ENCODE measurements around the gene LGI1.

GRCh38 chr10:93745408-93746065, 12.2 kb upstream of the LGI1 start:
- TF ChIP-seq PHF8 (conservative IDR thresholded peaks at IDR 0.05; ENCODE audit: low read depth, low read length), result no peak
- TF ChIP-seq POLR2A (IDR thresholded peaks at IDR 0.05; ENCODE audit: control extremely low read depth in 1 of 2, low read depth in 2 of 2, low read length in 2 of 2), result no peak
